Tibial nerve (tissue), 4 donors: ENCODE results near the gene F11R. TPM values are rescaled to one million over a fixed set of nuclear protein-coding genes. Genes with fewer than 3 reads are reported as not detected.
"Not testable (repeated sequence)": the region's sequence is repeated elsewhere in the genome, so short reads cannot be mapped to it uniquely, and the experiment has no call there.

ENCODE experiments used
- DNase-seq, 2 donors: peaks; one replicate each; pipeline ENCODE4 v3.0.0-alpha.2; 2019; ENCODE audit warnings: low spot score in 2 of 2
- H3K27ac ChIP-seq, 4 donors: fragments of 200-600 bp; sonication (generic) in 3 of 4; one replicate each; pipeline ENCODE4 v1.5.1; 2017 to 2019; ENCODE audit warnings: mild to moderate bottlenecking in 1 of 4
- H3K27me3 ChIP-seq, 2 donors: fragments of 200-600 bp; sonication (generic) in 1 of 2; one replicate each; pipeline versions ENCODE4 v1.5.1 to v1.6.0; 2017 to 2019
- H3K36me3 ChIP-seq, 3 donors: fragments of 200-600 bp; sonication (generic); one replicate each; pipeline ENCODE4 v1.5.1; 2018 to 2019
- H3K4me1 ChIP-seq, 4 donors: fragments of 200-600 bp; sonication (generic) in 3 of 4; one replicate each; pipeline ENCODE4 v1.5.1; 2017 to 2019
- H3K4me3 ChIP-seq, 4 donors: fragments of 200-600 bp; sonication (generic) in 3 of 4; one replicate each; pipeline ENCODE4 v1.5.1; 2017 to 2019; ENCODE audit warnings: mild to moderate bottlenecking in 1 of 4, moderate library complexity in 1 of 4
- H3K9me3 ChIP-seq, 4 donors: fragments of 200-600 bp; sonication (generic) in 3 of 4; one replicate each; pipeline ENCODE4 v1.5.1; 2017 to 2019
- EP300 ChIP-seq, 2 donors: sonication (generic); formaldehyde crosslinking; IDR thresholded peaks; one replicate each; pipeline ENCODE4 v1.6.1; 2017; ENCODE audit warnings: antibody characterized with exemption in 2 of 2, mild to moderate bottlenecking in 1 of 2
- POLR2A ChIP-seq, 2 donors: fragments of 450-650 bp; IDR thresholded peaks; one replicate each; pipeline ENCODE4 v1.6.1; 2017; ENCODE audit warnings: antibody characterized with exemption in 2 of 2, mild to moderate bottlenecking in 2 of 2, moderate library complexity in 2 of 2
- WGBS, 2 donors: methylation state at CpG; one replicate each; pipeline ENCODE4 v1.1.5; 2018; 5-methylcytosine and 5-hydroxymethylcytosine counted together
- total RNA-seq, 4 donors: library from RNA; depleted of rRNA; stranded (reverse); fragments of >200 nt; gene quantifications; one replicate each; pipeline ENCODE4 v1.1.0, GENCODE V29; 2016
- TF ChIP-seq, protein P1 (sequence below), 5 experiments: fragments of 200-600 bp in 3 of 5; fragments of 450-650 bp in 2 of 5; sonication (generic) in 3 of 5; IDR thresholded peaks; one replicate each; pipeline ENCODE4 v1.5.1; 2016 to 2019; ENCODE audit warnings: antibody characterized with exemption in 5 of 5, mild to moderate bottlenecking in 3 of 5, moderate library complexity in 2 of 5

F11R gene
- total RNA-seq, 4 donors from 2014 or later = 6.9 to 23.1 (median 14.9) TPM

- no peak overlapping the region for H3K4me3 ChIP-seq
- no peaks in the 10 kb centered on the region for H3K36me3 ChIP-seq
- TF ChIP-seq, protein P1, sequence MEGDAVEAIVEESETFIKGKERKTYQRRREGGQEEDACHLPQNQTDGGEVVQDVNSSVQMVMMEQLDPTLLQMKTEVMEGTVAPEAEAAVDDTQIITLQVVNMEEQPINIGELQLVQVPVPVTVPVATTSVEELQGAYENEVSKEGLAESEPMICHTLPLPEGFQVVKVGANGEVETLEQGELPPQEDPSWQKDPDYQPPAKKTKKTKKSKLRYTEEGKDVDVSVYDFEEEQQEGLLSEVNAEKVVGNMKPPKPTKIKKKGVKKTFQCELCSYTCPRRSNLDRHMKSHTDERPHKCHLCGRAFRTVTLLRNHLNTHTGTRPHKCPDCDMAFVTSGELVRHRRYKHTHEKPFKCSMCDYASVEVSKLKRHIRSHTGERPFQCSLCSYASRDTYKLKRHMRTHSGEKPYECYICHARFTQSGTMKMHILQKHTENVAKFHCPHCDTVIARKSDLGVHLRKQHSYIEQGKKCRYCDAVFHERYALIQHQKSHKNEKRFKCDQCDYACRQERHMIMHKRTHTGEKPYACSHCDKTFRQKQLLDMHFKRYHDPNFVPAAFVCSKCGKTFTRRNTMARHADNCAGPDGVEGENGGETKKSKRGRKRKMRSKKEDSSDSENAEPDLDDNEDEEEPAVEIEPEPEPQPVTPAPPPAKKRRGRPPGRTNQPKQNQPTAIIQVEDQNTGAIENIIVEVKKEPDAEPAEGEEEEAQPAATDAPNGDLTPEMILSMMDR (IDR thresholded peaks at IDR 0.05) = no peak
- no peak for TF ChIP-seq POLR2A (IDR thresholded peaks at IDR 0.05)
- no peak for TF ChIP-seq EP300 (IDR thresholded peaks at IDR 0.05)
- no peak for DNase-seq
- H3K4me1 ChIP-seq = peaks cover 0 to 8% (median 2%) of the 10 kb centered on the region in 4 donors
- no peaks in the 10 kb centered on the region for H3K27me3 ChIP-seq
- H3K27ac ChIP-seq = peak overlapping the region in 2 of 4 donors; percentile 29 to 31
- 44 to 45% methylated on average over 1 of the region's 1 CpG for WGBS, 2 donors
- no peaks in the 10 kb centered on the region for H3K9me3 ChIP-seq
These were observed 11.5 kb upstream of the F11R start for GRCh38 chr1:161032409-161032808.

GRCh38 chr1:161031874-161032273, 10.9 kb upstream of the F11R start:
- TF ChIP-seq POLR2A (IDR thresholded peaks at IDR 0.05) = no peak

DNA sequence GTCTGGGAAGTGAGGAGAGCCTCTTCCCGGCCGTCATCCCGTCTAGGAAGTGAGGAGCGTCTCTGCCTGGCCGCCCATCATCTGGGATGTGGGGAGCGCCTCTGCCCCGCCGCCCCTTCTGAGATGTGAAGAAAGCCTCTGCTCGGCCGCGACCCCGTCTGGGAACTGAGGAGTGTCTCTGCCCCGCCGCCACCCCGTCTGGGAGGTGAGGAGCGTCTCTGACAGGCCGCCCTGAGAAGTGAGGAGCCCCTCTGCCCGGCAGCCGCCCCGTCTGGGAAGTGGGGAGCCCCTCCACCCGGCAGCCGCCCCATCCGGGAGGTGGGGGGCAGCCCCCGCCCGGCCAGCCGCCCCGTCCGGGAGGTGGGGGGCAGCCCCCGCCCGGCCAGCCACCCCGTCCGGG, 8.5 kb upstream of the F11R start:
- not testable (repeated sequence) for H3K4me1 ChIP-seq, H3K9me3 ChIP-seq, H3K4me3 ChIP-seq, H3K36me3 ChIP-seq, DNase-seq, H3K27me3 ChIP-seq, H3K27ac ChIP-seq
- 97% methylated on average over 17 to 28 of the region's 32 CpGs for WGBS, 2 donors

More at GRCh38 chr1:161031874-161032273, 10.9 kb upstream of the F11R start:
- WGBS, 2 donors = 68 to 71% methylated on average over 2 of the region's 2 CpGs
- peak overlapping the region in 1 of 4 donors; percentile 12 for H3K27ac ChIP-seq
- no peaks in the 10 kb centered on the region for H3K27me3 ChIP-seq
- peaks cover 0 to 8% (median 2%) of the 10 kb centered on the region in 4 donors for H3K4me1 ChIP-seq
- H3K9me3 ChIP-seq = no peaks in the 10 kb centered on the region
- H3K4me3 ChIP-seq = no peak overlapping the region
- H3K36me3 ChIP-seq = no peaks in the 10 kb centered on the region
- no peak for DNase-seq

DNA sequence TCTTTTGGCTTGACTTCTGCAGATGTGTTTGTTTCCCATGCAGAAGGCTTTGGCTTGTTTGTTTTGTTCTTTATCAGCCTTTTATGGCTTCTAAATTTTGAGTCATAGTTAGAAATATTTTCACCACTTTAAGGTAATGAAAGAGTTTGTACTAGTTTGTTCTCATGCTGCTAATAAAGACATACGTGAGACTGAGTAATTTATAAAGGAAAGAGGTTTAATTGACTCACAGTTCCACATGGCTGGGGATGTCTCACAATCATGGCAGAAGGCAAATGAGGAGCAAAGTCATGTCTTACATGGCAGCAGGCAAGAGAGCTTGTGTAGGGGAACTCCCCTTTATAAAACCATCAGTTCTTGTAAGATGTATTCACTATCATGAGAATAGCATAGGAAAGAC, 6.0 kb upstream of the F11R start:
- not testable (repeated sequence) for H3K9me3 ChIP-seq, DNase-seq, H3K27me3 ChIP-seq, H3K36me3 ChIP-seq, H3K4me1 ChIP-seq, H3K27ac ChIP-seq, H3K4me3 ChIP-seq
- WGBS, 2 donors = 55 to 78% methylated on average over 1 of the region's 1 CpG

- H3K9me3 ChIP-seq, H3K4me3 ChIP-seq, H3K36me3 ChIP-seq, H3K27ac ChIP-seq, DNase-seq: not testable (repeated sequence)
- peaks cover 0 to 16% (median 7%) of the 10 kb centered on the region in 4 donors for H3K4me1 ChIP-seq
- peaks cover 0 to 44% of the 10 kb centered on the region in 2 donors for H3K27me3 ChIP-seq
- WGBS, 2 donors = 87 to 90% methylated on average over 12 of the region's 12 CpGs
These were observed 1.5 kb upstream of the F11R start for GRCh38 chr1:161022432-161022831.

- peaks cover 0 to 16% (median 7%) of the 10 kb centered on the region in 4 donors for H3K4me1 ChIP-seq
- H3K9me3 ChIP-seq = no peaks in the 10 kb centered on the region
- peak overlapping the region in 1 of 4 donors; percentile 85 for H3K27ac ChIP-seq
- 84 to 85% methylated on average over 2 of the region's 2 CpGs for WGBS, 2 donors
- DNase-seq = no peak
- H3K36me3 ChIP-seq = no peaks in the 10 kb centered on the region
- TF ChIP-seq, protein P1 (IDR thresholded peaks at IDR 0.05) = no peak
- TF ChIP-seq POLR2A (IDR thresholded peaks at IDR 0.05) (no peak), EP300 (IDR thresholded peaks at IDR 0.05) (no peak)
- peaks cover 0 to 44% of the 10 kb centered on the region in 2 donors for H3K27me3 ChIP-seq
- H3K4me3 ChIP-seq = no peak overlapping the region
These were observed 1.0 kb upstream of the F11R start for GRCh38 chr1:161021970-161022353.

GRCh38 chr1:161021165-161021969, 415 bp upstream of the F11R start:
- no peaks in the 10 kb centered on the region for H3K36me3 ChIP-seq
- peaks cover 0 to 16% (median 7%) of the 10 kb centered on the region in 4 donors for H3K4me1 ChIP-seq
- DNase-seq = peak in 1 of 2 donors; percentile 43
- peak overlapping the region in 2 of 4 donors; percentile 59 to 85 for H3K27ac ChIP-seq
- WGBS, 2 donors = 15 to 31% methylated on average over 18 to 34 of the region's 34 CpGs
- H3K4me3 ChIP-seq = peak overlapping the region; percentile 27 to 67 (median 43)
- TF ChIP-seq, protein P1 (IDR thresholded peaks at IDR 0.05) = no peak
- TF ChIP-seq POLR2A (IDR thresholded peaks at IDR 0.05) = no peak
- no peak for TF ChIP-seq EP300 (IDR thresholded peaks at IDR 0.05)
- no peaks in the 10 kb centered on the region for H3K9me3 ChIP-seq
- peaks cover 0 to 44% of the 10 kb centered on the region in 2 donors for H3K27me3 ChIP-seq
